NT2/D1 (cell line): ENCODE results near the gene PRKN.

Source experiments
- SUZ12 ChIP-seq: IDR thresholded peaks from 2 replicates; pipeline ENCODE4 v1.6.1; 2011; ENCODE audit not compliant: insufficient read length, insufficient read depth; ENCODE audit errors: extremely low read depth
- YY1 ChIP-seq: IDR thresholded peaks from 2 replicates; pipeline ENCODE4 v1.6.1; 2011; ENCODE audit not compliant: insufficient read length, insufficient read depth

DNA sequence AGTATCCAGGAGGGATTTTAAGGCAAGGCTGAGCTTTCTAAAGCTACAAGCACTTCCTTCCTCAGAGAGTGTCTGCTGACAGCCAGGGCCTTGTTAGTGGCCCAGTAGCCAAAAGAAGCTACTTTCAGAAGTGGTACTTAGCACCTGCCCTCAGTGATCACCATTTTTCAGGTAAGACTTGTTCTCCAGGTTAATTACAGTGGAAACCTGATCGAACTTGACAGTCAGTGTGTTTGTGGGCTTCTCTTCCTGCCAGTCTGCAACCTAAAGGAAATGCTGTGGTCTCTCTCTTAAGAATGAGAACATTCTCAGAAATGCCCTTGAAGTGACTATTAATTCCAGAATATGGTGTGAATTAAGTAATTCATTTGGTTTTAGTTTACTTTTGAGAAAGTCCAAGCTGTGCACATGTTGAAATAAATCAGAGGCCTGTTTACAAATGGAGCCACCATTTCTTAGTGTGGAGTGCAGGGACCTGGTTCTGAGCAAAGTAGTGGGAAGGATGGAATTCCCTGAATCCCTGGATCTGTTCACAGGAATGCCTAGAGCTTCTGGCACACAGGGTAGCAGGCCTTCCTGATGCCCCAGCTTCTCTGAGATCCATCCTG, 1268.5 kb downstream of the PRKN start:
- TF ChIP-seq SUZ12 (no peak), YY1 (no peak)
